HG02970 (cell line): Measurements from ENCODE around the gene HSPB7.
"Not testable (repeated sequence)": the region's sequence is repeated elsewhere in the genome, so short reads cannot be mapped to it uniquely, and the experiment has no call there.

Source experiments
- ATAC-seq: cut with Tn5 transposase; IDR thresholded peaks from one replicate; pipeline ENCODE4 v1.9.1; 2021; ENCODE audit warnings: mild to moderate bottlenecking, moderate library complexity, moderate number of reproducible peaks; ENCODE audit not compliant: unreplicated experiment, low FRiP score

Gene HSPB7

DNA sequence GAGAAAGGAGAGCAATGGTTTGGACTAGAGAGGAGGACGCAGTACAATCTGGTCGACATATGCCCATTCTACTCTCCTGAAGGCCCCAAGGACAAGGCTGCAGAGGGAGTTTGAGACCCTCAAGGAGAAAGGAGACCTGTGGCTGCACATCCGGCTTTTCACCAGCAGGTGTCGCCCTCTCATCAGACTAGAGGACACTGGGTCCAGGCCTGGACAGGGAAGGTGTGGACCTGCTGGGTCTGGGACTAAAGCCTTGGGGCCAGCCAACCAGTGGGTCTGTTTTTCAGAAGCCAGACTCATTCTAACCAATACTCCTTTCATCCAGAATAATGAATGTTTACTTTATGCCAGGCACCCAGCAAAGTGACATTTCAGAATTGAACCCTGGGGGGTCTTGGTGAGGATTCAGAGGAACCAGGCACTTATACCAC, 8.8 kb downstream of the HSPB7 start:
- ATAC-seq, result no peak

- no peak for ATAC-seq
These were observed 10.0 kb downstream of the HSPB7 start for GRCh38 chr1:16007671-16008341.

DNA sequence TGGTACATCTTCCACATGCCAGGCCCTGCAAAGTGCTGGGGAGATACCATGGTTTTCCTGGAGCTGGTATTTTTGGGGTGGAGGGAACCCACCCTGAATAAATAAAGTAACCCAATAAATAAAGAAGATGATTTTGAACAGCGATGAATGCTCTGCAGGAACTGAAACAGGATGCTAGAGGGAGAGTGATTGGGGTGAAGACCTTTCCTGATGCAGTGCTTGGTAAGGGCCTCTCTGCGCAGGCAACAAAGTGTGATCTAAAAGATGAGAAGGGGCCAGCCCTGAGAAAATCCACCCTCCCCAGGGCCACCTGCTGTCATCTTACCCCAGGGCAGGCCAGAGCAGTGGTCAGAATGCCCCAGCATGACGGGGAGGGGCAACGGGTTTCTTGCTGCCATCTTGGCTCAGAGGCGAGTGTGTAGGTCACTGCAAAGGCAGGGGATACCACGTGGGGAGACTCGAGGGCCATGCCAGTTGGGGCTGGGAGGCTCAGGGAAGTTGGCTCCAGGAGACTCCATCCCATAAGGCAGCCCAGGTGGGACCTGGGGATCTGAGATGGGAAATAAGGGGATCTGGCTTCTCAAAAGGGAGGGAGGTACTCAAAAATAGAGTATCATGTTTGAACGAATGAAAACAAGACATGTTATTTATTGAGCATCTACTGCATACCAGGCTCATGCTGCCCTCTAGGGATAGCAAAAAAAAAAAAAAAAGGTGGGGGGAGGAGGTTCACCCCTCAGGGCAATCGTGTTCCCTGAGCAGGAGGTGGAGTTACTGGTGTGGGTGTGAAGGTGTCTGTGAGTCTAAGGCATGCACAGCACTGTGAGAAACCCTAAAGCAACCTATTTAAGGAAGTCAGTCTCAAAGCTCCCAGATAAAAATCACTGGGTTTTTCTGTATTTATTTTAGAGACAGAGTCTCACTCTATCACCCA, 11.0 kb downstream of the HSPB7 start:
- no peak for ATAC-seq

DNA sequence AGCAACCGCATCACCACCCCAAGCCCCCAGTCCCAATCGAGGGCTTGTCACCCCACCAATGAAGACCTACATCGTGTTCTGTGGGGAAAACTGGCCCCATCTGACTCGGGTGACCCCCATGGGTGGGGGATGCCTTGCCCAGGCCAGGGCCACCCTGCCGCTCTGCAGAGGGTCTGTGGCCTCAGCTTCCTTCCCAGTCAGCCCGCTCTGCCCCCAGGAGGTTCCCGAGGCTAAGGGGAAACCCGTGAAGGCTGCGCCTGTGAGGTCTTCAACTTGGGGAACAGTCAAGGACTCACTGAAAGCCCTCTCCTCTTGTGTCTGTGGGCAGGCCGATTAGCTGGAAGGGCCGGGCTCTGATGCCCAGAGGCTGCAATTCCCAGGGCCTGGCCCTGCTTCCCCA, 11.8 kb downstream of the HSPB7 start:
- no peak for ATAC-seq

- ATAC-seq, result no peak
These were observed 12.2 kb downstream of the HSPB7 start for GRCh38 chr1:16005597-16005996.

DNA sequence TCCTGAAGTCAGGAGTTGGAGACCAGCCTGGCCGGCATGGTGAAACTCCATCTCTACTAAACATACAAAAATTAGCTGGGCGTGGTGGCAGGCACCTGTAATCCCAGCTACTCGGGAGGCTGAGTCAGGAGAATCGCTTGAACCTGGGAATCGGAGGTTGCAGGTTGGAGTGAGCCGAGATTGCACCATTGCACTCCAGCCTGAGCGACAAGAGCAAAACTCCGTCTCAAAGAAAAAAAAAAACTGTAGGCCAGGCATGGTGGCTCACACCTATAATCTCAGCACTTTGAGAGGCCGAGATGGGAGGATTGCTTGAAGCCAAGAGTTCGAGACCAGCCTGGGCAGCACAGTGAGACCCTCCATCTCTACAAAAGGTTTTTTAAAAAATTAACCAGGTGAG, 16.6 kb downstream of the HSPB7 start:
- not testable (repeated sequence) for ATAC-seq

GRCh38 chr1:15998929-15999328, 18.9 kb downstream of the HSPB7 start:
- ATAC-seq, result no peak

- ATAC-seq, result no peak
These were observed 20.1 kb downstream of the HSPB7 start for GRCh38 chr1:15997637-15998280.

- no peak for ATAC-seq
These were observed 20.7 kb downstream of the HSPB7 start for GRCh38 chr1:15997076-15997585.

DNA sequence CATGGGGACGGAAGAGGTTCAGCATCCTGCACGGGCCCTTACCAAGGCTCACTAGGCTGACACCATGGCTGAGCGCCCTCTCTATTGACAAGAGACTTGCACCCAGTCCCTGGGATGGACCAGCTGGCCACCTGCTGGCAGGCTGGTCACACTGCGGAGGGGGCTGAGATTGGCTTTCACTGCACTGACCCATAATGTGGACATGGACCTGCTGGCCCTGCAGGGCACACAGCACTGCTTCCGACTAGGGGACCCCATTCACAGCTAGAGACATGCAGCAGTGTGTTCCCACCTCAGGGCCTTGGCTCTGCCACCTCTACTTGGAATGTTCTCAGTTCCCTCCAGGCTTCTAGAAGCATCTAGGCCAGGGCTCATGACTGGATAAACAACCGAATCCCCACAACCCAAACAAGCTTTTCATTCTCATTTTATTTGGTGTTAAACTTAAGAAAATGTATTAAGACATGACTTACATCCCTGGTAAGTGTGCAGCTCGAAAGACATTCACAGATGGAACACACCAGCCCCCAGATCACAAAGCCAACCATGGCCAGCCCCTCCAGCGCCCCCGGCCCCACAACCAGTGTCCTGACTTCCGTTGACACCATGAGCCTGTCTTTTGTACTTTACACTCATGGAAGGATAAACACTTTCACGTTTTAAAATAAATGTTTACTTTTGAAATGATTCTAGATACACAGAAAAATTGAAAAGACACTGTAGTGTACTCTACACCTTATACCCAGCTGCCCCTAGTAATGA, 23.1 kb downstream of the HSPB7 start:
- ATAC-seq, result no peak

- no peak for ATAC-seq
These were observed 23.8 kb downstream of the HSPB7 start for GRCh38 chr1:15994081-15994480.

- ATAC-seq, result no peak
These were observed 24.2 kb downstream of the HSPB7 start for GRCh38 chr1:15993666-15994065.

GRCh38 chr1:15992582-15993500, 25.0 kb downstream of the HSPB7 start:
- ATAC-seq, result no peak

DNA sequence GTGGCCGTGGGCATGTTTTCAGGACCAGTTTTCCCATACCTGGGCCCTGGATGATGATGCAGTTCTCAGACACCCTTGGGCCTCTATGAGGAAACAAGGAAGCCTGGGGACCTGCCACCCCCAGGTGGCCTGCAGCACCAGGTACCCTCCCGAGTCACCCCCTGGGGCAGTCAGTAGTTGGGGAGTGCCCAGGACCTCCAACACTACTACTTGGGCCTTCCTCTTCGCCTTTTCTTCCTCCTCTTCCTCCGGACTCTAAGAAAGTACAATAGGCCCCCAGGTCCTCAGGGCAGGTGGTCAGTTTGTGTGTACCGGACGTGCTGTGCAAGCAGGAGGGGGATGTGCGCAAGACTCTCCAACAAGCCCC, 25.7 kb downstream of the HSPB7 start:
- no peak for ATAC-seq

- no peak for ATAC-seq
These were observed 26.2 kb downstream of the HSPB7 start for GRCh38 chr1:15991427-15992186.

GRCh38 chr1:15989776-15990175, 28.1 kb downstream of the HSPB7 start:
- ATAC-seq, result no peak

GRCh38 chr1:15988856-15989736, 28.7 kb downstream of the HSPB7 start:
- no peak for ATAC-seq
